ENCODE results near the gene ATP5PB. TPM values are rescaled to one million over a fixed set of nuclear protein-coding genes. Genes with fewer than 3 reads are reported as not detected.

Gene ATP5PB
- total RNA-seq, 1 donor from 2014 or later, result 329 TPM

- no peak overlapping the region for H3K4me3 ChIP-seq (ENCODE audit: low read depth, low read length)
- no peak for DNase-seq (ENCODE audit: low read depth)
- no peak for TF ChIP-seq CTCF (conservative IDR thresholded peaks at IDR 0.05; ENCODE audit: low read depth, low read length)
These were observed 60.7 kb downstream of the ATP5PB start for GRCh38 chr1:111509997-111510375.

GRCh38 chr1:111511370-111511769, 62.1 kb downstream of the ATP5PB start:
- TF ChIP-seq CTCF (conservative IDR thresholded peaks at IDR 0.05; ENCODE audit: low read depth, low read length), result no peak
- no peak overlapping the region for H3K4me3 ChIP-seq (ENCODE audit: low read depth, low read length)
- DNase-seq (ENCODE audit: low read depth), result no peak

Other genes with a start within 250 kb of the ATP5PB start
- 8.1 and 14.8 TPM in 2 replicates for gene DENND2D, start 248.8 kb upstream of the ATP5PB start, total RNA-seq
- not detected in 2 replicates for gene CHI3L2, start 221.8 kb upstream of the ATP5PB start, total RNA-seq
- not detected in 2 replicates for gene CHIA, start 158.6 kb upstream of the ATP5PB start, total RNA-seq
- 0.12 and 0.43 TPM in 2 replicates for gene OVGP1, start 21.7 kb upstream of the ATP5PB start, total RNA-seq
- 79.4 and 81.2 TPM in 2 replicates for gene WDR77, start 208 bp upstream of the ATP5PB start, total RNA-seq
- gene C1orf162, start 24.5 kb downstream of the ATP5PB start, total RNA-seq, result not detected in 2 replicates
- gene ADORA3, start 54.2 kb downstream of the ATP5PB start, total RNA-seq, result not detected in 2 replicates
- gene TMIGD3, start 54.2 kb downstream of the ATP5PB start, total RNA-seq, result not detected in 2 replicates
- 21.2 and 25.7 TPM in 2 replicates for gene RAP1A, start 170.3 kb downstream of the ATP5PB start, total RNA-seq

Data from epithelial cell of proximal tubule (primary cell).